Skin of body (tissue), 2 donors: Measurements from ENCODE around the gene RIPOR3. TPM values are rescaled to one million over a fixed set of nuclear protein-coding genes. Genes with fewer than 3 reads are reported as not detected.

ENCODE experiments used
- DNase-seq: peaks from one replicate; lab custom pipeline; 2025; lab: John Stamatoyannopoulos, UW
- total RNA-seq: library from RNA; depleted of rRNA; stranded (reverse); fragments of >200 nt; gene quantifications from one replicate; pipeline ENCODE4 v1.2.3, GENCODE V29; 2014

The RIPOR3 gene
- 16.1 TPM for total RNA-seq

DNA sequence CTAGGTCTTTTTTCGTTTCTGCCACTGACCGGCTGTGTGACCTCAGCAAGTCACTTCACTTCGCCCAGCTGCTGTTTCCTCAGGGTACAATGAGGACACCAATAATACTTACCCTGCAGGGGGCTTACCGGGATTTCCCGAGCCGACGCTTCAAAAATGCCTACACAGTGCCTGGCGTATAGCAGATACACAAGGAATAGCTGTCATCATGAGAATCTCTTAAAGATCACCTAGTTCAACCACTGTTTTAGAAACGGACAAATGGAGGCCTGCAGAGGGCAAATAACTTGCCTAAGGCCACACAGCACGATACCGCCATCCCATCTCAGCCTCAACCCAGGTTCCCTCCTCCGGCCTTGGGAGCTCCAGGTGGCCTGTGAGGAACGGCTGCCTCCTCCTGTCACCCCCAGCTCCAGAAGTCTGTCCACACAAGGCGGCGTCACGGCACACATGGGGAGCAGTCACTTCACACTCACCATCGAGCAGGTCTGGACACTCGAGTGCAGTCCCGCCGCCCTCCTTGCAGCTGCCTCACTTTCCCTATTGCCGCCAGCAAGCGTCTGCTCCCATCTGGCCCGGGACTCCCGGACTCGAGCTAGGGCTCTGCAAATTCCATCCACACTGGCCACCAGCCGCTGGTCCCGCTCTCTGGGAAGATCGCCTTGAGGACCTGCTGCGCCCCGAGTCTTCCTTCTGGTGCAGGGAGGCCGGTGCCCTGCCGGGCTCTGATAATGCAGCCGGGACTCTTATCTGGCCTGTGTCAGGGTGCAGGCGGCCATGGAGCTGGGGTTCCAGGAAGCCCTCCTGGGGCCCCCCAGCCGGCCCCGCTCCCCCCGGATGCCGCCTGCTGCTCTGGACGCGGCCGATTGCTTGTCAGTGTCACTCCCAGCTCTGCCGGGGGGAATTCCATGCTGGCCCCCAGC lies at the start of gene RIPOR3:
Gene RIPOR3 (minus strand): TSS at position 893 of the 923 bp plus-strand sequence. CDS start 414 bp downstream, at position 479.
- DNase-seq, result no peak

DNA sequence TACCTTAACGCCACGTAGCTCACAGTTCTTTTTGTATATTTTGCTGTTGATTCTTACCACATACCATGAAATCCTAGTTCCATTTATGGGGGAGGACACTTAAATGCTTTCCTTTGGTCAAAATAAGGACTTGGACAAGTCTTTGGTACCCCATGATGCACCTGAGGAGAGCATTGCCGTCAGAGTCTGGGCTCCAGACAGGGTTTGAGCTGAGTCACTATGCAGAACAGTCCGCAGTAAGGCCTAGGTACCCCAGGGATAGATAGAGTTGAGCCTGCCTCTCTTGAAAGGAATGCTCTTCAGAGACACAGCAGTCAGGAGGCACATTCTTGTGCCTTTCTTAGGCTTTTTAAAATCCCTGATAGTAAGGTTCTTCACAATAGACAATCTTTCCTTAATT lies 46.0 kb upstream of the RIPOR3 start:
- DNase-seq, result no peak

DNA sequence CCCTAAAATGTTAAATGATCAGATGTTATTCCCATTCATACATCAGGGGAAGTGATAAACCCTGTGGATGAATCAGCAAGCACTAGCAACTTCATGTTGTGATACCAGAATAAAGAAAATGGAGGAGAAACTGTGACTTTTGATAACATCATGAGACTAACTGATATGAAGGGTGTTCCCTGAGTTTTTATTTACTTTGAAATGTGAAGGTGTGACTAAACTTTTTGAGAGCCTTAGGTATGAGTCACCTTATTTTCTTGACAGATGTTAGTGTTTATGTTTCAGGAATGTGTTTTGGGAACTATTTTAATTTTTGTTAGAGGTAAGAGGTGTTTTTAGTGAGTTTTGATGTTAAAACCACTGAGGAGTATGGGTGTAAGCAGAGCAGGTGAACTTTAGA lies 44.5 kb upstream of the RIPOR3 start:
- DNase-seq, result no peak

GRCh38 chr20:50734730-50735679 lies 43.7 kb upstream of the RIPOR3 start:
- DNase-seq, result no peak

- DNase-seq, result no peak
Observed at GRCh38 chr20:50733644-50734349, 42.5 kb upstream of the RIPOR3 start.

- no peak for DNase-seq
Observed at GRCh38 chr20:50731930-50732690, 40.8 kb upstream of the RIPOR3 start.

- DNase-seq, result peak; percentile 75
Observed at GRCh38 chr20:50731055-50731929, 40.0 kb upstream of the RIPOR3 start, which contains the start of gene PARD6B. TSS of gene PARD6B (plus strand) at chr20:50731580. CDS start at chr20:50731787, 207 bp downstream.

DNA sequence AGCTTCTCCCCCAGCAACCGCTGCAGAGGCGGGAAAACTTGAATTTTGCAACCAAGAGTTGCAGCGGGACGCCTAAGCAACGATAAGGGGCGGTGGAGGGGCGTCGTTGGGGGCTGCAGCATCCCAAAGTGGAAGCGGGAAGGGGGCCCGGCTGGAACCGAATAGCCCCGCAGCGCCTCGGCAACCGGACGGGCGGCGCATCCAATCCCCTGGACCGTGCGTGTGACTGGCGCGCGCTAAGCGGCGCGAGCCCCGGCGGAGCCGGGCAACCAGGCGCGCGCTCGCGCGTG lies 39.4 kb upstream of the RIPOR3 start:
- DNase-seq, result no peak

DNA sequence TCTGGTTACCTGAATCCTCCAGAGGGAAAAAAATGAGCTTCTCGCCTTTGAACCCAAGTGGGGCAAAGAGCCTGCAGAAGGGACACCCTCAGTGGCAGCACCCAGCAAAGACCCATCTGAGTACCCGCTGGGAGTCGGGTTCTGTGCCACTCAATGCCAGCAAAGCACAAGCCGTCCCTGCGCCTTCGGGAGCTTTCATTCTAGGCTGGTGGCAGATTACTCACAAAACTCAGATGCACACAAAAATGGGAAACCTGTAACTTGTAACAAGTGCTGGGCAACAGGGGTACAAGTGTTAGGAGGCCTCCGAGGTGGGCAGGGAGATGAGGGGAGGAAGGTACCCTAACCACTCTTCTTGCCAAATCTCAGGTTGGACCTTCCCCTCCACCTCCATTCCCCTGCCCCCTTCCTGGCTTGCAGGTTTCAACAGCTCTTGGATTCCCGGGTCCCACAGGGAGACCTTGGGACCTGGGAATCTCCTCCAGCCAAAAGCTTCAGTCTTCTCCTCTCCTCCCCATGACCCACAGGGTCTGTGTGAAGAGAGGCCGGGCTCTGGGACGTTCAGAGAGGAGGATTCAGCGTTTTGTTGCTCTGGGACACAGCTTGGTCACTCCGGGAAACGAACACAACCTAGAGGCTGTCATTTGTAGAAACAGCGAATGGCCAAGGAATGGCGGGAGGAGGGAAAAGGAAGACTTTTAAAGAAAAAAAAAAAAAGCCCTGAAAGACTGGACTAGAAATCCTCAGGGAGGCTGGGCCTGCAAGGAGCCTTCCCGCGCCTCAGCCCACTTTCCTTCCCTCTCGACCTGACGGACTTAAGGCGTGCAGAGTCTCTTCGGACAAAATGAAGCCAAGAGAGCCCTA lies 38.8 kb upstream of the RIPOR3 start:
- no peak for DNase-seq

GRCh38 chr20:50728981-50729874 lies 37.9 kb upstream of the RIPOR3 start:
- DNase-seq, result no peak

- no peak for DNase-seq
Observed at GRCh38 chr20:50728486-50728980, 37.2 kb upstream of the RIPOR3 start.

DNA sequence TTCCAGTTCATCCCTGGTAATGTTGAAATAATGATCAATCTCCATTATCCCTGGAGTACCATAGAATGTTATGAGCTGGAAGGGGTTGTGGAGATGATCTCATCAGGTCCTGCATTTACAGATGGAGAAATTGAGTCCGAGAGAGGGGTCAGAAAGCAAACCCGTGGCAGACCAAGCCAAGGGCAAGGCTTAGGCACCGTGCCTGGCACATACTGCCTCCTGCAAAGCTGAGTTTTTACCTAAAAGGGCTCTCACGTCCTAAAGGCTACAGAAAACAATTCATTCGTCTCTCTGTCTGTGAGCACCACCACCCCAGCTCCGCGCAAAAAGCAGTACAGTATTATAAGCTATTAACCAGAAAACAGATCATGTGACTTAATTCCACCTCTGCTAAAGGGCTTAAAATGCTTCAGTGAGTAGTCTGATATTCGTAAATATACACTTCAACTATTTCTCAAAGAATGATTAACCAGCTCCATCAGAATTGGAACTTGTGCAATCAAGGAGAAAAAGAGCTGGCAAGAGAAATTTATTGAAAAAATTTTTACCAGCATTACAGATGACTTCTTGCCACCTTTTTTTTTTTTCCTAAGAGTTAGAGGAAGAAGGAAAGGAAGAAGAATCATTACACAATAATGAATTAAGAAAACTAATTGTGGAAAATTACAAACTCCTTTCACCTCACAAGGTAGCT lies 36.6 kb upstream of the RIPOR3 start:
- DNase-seq, result peak; percentile 58

DNA sequence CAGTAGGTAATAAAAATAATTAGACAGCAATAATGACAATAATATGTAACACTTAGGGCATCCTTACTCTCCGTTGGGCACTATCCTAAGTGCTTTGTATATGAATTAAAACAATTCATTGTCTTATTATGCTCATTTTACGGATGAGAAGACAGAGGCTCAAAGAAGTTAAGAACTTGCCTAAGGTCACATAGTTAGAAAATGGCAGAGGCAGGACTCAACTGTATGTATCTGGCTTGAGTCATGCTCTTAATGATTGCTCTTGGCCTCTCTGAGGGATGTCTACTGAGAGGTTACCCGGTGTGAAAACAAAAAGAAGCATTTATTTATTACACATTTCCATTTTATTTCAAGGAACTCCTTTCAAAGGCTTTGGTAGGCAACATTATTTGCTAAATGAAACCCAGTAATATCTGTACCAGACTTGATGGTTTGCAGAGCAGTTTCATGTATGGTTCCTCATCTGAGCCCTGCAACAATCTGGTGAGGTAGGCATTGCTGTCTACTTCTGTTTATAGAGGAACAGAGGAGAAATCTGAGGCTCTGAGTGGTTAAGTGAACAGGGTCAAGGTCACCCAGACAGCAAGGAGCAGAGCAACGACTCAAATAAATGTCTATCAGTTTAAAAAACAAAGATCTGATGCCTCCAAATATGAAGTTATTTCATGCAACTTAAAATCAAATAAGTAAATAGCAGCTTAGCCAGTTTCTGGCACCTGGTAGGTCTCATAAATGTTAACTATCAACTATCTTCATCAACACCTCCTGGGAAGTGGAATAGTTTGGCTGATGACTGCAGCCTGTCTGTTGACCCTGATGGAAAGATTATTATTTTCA lies 35.8 kb upstream of the RIPOR3 start:
- DNase-seq, result no peak

- no peak for DNase-seq
Observed at GRCh38 chr20:50725724-50726005, 34.3 kb upstream of the RIPOR3 start.

- no peak for DNase-seq
Observed at GRCh38 chr20:50724851-50725723, 33.7 kb upstream of the RIPOR3 start.
